ENCODE results near the gene DOCK7. TPM values are rescaled to one million over a fixed set of nuclear protein-coding genes. Genes with fewer than 3 reads are reported as not detected.

The DOCK7 gene
- total and polyA plus RNA-seq, 2 of the 13 experiments (the other 11 are each of a cell fraction or from before 2014, with no cell fraction given), result 45.7 to 67.2 TPM

DNA sequence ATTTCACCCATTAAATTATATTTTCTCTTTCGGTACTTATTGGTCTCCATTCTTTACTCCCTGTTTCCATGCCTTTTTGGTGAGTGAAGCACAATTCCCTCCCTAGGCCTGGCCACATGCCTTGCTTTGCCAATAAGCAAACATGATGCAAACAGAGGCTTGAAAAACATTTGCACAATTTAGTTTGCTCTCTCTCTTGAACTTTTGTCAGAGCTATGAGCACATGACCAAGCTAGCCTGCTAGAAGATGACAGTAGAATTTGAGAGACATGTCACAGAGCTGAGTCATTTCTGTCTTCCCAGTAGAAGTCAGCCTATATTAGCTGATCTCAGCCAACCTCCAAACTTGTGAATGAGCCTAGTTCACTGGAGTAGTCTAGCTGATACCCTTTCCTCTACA lies 66.3 kb downstream of the DOCK7 start (continued):
- no peak; the same call in 1 of the 2 replicates for TF ChIP-seq CENPBD1 (CRISPR knock-in tag; IDR thresholded peaks at IDR 0.05; ENCODE audit: borderline replicate concordance, low read depth)
- TF ChIP-seq KDM1A (CRISPR knock-in tag; IDR thresholded peaks at IDR 0.05), result peak; percentile 86; the same call in 1 of the 2 replicates
- no peak for TF ChIP-seq RBM39 (IDR thresholded peaks at IDR 0.05; ENCODE audit: low read depth, low read length, poor library complexity, severe bottlenecking)
- TF ChIP-seq ZNF24 (IDR thresholded peaks at IDR 0.05), result peak; percentile 67; the same call in 1 of the 2 replicates
- TF ChIP-seq HMG20B (CRISPR knock-in tag; conservative IDR thresholded peaks at IDR 0.05), result peak; percentile 86
- no peak for TF ChIP-seq ZNF567 (CRISPR knock-in tag; IDR thresholded peaks at IDR 0.05; ENCODE audit: borderline replicate concordance)
- TF ChIP-seq MLX (CRISPR knock-in tag; IDR thresholded peaks at IDR 0.05), result peak; percentile 89
- no peak for TF ChIP-seq ZNF30 (CRISPR knock-in tag; IDR thresholded peaks at IDR 0.05)
- TF ChIP-seq ZNF562 (CRISPR knock-in tag; IDR thresholded peaks at IDR 0.05; ENCODE audit: borderline replicate concordance), result no peak
- peak; percentile 70; the same call in 1 of the 2 replicates for TF ChIP-seq SIX4 (CRISPR knock-in tag; IDR thresholded peaks at IDR 0.05)
- TF ChIP-seq, protein P1, sequence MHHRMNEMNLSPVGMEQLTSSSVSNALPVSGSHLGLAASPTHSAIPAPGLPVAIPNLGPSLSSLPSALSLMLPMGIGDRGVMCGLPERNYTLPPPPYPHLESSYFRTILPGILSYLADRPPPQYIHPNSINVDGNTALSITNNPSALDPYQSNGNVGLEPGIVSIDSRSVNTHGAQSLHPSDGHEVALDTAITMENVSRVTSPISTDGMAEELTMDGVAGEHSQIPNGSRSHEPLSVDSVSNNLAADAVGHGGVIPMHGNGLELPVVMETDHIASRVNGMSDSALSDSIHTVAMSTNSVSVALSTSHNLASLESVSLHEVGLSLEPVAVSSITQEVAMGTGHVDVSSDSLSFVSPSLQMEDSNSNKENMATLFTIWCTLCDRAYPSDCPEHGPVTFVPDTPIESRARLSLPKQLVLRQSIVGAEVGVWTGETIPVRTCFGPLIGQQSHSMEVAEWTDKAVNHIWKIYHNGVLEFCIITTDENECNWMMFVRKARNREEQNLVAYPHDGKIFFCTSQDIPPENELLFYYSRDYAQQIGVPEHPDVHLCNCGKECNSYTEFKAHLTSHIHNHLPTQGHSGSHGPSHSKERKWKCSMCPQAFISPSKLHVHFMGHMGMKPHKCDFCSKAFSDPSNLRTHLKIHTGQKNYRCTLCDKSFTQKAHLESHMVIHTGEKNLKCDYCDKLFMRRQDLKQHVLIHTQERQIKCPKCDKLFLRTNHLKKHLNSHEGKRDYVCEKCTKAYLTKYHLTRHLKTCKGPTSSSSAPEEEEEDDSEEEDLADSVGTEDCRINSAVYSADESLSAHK (CRISPR knock-in tag; IDR thresholded peaks at IDR 0.05; ENCODE audit: borderline replicate concordance), result no peak
- no peak for TF ChIP-seq TCF12 (IDR thresholded peaks at IDR 0.05)
- 0 out of 2 replicates have a peak, but pooled peaks have one; percentile 38 for TF ChIP-seq TCF12 (CRISPR knock-in tag; IDR thresholded peaks at IDR 0.05)
- no peak for TF ChIP-seq ZNF224 (CRISPR knock-in tag; IDR thresholded peaks at IDR 0.05)
- TF ChIP-seq ZNF34 (CRISPR knock-in tag; IDR thresholded peaks at IDR 0.05; ENCODE audit: borderline replicate concordance), result no peak
- TF ChIP-seq JUND (CRISPR knock-in tag; IDR thresholded peaks at IDR 0.05), result peak; percentile 94
- TF ChIP-seq ZFX (CRISPR knock-in tag; IDR thresholded peaks at IDR 0.05; ENCODE audit: low read depth), result peak; percentile 84
- TF ChIP-seq FIP1L1 (IDR thresholded peaks at IDR 0.05; ENCODE audit: borderline replicate concordance, insufficient read depth, low read depth, low read length), result no peak
- 0 out of 2 replicates have a peak, but pooled peaks have one; percentile 39 for TF ChIP-seq ETV6 (CRISPR knock-in tag; conservative IDR thresholded peaks at IDR 0.05)
- TF ChIP-seq ZFY (CRISPR knock-in tag; IDR thresholded peaks at IDR 0.05), result peak; percentile 76
- no peak for TF ChIP-seq MED13 (CRISPR knock-in tag; IDR thresholded peaks at IDR 0.05)
- no peak for TF ChIP-seq ZNF570 (CRISPR knock-in tag; IDR thresholded peaks at IDR 0.05; ENCODE audit: borderline replicate concordance)
- no peak for TF ChIP-seq SMARCE1 (IDR thresholded peaks at IDR 0.05; ENCODE audit: borderline replicate concordance)
- no peak for TF ChIP-seq ZNF740 (CRISPR knock-in tag; IDR thresholded peaks at IDR 0.05)
- TF ChIP-seq CEBPZ (IDR thresholded peaks at IDR 0.05; ENCODE audit: low read length), result no peak

All from HepG2 (cell line).